Measurements from ENCODE around the gene MOSMO.
"Not testable (repeated sequence)": the region's sequence is repeated elsewhere in the genome, so short reads cannot be mapped to it uniquely, and the experiment has no call there.

The MOSMO gene

DNA sequence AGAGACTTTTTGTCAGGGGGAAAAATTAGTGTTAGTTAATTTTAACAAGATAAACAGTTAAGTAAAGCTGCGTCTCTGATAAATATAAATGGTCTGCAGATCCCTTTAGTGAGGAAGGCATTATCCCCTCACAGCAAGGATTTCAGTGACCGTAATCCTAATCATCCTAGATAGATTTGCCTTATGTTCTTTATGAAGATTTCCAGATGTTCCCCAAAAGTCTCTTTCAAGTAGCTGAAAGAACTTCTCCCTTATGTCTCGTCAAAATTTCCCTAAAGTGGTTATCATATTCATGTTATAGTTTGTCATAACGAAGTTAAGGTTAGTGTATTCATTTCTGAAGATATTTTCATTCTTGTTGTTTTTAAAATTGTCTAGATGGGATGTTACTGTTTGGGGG lies 5.6 kb downstream of the MOSMO start:
- no peak for DNase-seq (ENCODE audit: low read depth, low spot score)
- ChIA-PET POLR2A (interaction anchor here (0.6 kb wide), 1 partner anchor 69 kb away, joined by 3 read pairs; no protein-coding TSS in a partner anchor), CTCF (interaction anchor here (1.5 to 4.6 kb wide), 3 partner anchors 12 to 65 kb away, joined by 3 to 31 read pairs (median 25); partner anchors contain the start of gene PDZD9)
- H3K4me3 ChIP-seq (ENCODE audit: low read depth, low read length): no peak overlapping the region
- TF ChIP-seq, protein P1, sequence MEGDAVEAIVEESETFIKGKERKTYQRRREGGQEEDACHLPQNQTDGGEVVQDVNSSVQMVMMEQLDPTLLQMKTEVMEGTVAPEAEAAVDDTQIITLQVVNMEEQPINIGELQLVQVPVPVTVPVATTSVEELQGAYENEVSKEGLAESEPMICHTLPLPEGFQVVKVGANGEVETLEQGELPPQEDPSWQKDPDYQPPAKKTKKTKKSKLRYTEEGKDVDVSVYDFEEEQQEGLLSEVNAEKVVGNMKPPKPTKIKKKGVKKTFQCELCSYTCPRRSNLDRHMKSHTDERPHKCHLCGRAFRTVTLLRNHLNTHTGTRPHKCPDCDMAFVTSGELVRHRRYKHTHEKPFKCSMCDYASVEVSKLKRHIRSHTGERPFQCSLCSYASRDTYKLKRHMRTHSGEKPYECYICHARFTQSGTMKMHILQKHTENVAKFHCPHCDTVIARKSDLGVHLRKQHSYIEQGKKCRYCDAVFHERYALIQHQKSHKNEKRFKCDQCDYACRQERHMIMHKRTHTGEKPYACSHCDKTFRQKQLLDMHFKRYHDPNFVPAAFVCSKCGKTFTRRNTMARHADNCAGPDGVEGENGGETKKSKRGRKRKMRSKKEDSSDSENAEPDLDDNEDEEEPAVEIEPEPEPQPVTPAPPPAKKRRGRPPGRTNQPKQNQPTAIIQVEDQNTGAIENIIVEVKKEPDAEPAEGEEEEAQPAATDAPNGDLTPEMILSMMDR (IDR thresholded peaks at IDR 0.05; ENCODE audit: insufficient read depth, low read length, missing control alignments): no peak

DNA sequence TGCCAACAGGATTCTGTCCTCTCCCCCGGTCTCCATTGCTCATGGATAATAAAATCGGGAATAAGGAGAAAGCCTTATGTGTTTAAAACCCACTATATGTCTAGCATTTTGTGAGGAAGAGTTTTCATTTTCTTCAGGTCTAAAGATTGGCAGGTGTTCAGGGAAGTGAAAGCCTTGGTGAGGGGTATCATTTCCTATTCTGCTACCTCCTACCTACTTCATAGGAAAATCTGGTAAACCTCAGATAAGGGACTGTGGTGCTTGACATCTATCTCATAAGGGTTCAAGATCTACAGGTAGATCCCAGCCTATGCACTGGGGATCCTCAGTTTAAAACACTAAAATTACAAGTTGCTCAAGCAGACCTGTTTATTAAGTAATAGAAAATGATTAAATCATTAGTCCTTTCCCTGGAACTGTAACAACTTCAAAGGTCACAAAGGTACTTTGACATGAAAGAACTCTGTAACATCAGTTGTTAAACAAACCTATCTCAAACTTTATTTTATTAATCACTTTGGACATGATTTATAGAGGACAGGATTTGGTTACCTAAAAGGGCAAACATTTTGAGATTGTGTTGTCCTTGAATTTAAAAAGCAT lies 6.5 kb downstream of the MOSMO start:
- no peak for DNase-seq (ENCODE audit: low read depth, low spot score)
- TF ChIP-seq, protein P1 (IDR thresholded peaks at IDR 0.05; ENCODE audit: insufficient read depth, low read length, missing control alignments): no peak
- H3K4me3 ChIP-seq (ENCODE audit: low read depth, low read length): no peak overlapping the region
- POLR2A ChIA-PET: no interaction called here
- CTCF ChIA-PET: interaction anchor here (1.4 to 4.6 kb wide), 3 partner anchors 12 to 64 kb away, joined by 4 to 31 read pairs (median 25); partner anchors contain the start of gene PDZD9

DNA sequence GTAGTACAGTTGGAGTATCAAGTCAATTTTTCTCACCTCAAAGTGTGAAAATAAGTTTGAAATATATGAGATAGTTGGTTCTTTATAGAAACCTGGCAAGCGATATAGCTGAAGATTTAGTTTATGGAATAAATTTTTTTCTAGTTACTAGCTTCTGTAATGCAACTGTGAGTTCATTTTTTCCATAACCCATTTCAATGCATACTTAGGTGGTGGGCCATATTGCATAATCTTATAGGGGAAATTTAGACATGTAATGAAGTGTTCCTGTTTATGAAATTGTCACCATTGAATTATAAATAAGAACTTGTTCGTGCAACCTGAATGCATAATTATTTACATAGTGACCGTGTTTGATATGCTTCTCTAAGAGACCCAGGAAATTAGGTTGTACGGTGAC lies 9.0 kb downstream of the MOSMO start:
- H3K4me3 ChIP-seq (ENCODE audit: low read depth, low read length): no peak overlapping the region
- ChIA-PET CTCF (interaction anchor here (1.1 to 4.6 kb wide), 4 partner anchors 10 to 61 kb away, joined by 3 to 31 read pairs (median 14); partner anchors contain the start of gene PDZD9), POLR2A (no interaction called here)
- TF ChIP-seq, protein P1 (IDR thresholded peaks at IDR 0.05; ENCODE audit: insufficient read depth, low read length, missing control alignments): no peak
- DNase-seq (ENCODE audit: low read depth, low spot score): no peak

DNA sequence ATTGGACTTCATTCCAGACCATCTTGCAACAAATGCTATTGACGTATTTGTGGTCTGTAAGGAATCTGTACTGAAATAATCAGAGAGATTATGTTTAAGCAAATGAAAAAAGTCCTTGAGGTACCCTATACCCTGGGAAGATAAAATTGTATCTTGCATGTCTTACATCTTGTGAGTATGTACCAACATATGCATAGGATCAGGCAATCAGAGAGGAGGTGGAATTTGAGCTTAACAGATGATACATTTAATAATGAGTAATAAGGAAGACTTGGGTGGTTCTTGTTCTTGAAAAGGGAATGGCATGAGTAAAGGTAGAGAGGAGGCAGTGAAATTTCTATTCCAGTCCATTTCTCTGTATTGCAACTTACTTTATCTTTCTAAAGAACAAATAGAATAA lies 10.6 kb downstream of the MOSMO start:
- ChIA-PET CTCF (no interaction called here), POLR2A (no interaction called here)
- no peak for DNase-seq (ENCODE audit: low read depth, low spot score)
- H3K4me3 ChIP-seq (ENCODE audit: low read depth, low read length): no peak overlapping the region
- TF ChIP-seq, protein P1 (IDR thresholded peaks at IDR 0.05; ENCODE audit: insufficient read depth, low read length, missing control alignments): no peak

DNA sequence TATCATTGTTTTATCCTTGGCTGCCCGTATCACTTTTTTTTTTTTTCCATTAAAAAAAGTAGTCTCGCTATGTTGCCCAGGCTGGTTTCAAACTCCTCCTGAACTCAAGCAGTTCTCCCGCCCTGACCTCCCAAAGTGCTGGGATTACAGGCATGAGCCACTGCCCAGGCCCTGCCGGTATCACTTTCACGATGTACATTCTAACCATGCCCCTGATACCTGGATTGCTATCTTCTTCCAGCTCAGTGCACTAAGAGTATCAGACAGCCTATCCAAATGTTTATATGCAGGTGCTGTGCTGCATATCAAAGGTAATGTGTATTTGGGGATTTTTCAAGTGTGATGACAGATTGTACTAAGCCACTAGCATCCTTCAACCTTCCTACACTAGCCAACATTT lies 14.2 kb downstream of the MOSMO start:
- ChIA-PET POLR2A (no interaction called here), CTCF (no interaction called here)
- no peak overlapping the region for H3K4me3 ChIP-seq (ENCODE audit: low read depth, low read length)
- TF ChIP-seq, protein P1 (IDR thresholded peaks at IDR 0.05; ENCODE audit: insufficient read depth, low read length, missing control alignments): no peak
- no peak for DNase-seq (ENCODE audit: low read depth, low spot score)

DNA sequence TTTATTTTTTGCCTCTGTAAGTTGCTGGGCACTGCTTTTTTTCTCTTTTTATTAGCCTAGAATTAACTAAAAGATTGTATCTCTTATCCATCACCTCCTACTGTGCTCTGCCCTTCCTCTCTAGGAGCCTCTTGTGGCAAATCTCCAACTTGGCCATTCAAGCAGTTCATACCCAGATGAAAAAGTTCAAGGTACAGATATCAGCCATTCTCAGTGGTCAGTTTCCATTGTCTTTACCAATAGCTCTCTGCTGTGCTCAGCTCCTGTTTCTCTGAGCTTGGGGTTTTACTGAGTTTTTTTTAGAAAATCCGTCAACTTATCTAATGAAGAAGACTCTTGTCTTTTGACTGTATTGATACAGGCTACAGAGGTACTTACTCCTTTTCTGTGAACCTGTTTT lies 15.6 kb downstream of the MOSMO start:
- ChIA-PET POLR2A (no interaction called here), CTCF (interaction anchor here (1.4 kb wide), 1 partner anchor 54 kb away, joined by 4 read pairs; no protein-coding TSS in a partner anchor)

DNA sequence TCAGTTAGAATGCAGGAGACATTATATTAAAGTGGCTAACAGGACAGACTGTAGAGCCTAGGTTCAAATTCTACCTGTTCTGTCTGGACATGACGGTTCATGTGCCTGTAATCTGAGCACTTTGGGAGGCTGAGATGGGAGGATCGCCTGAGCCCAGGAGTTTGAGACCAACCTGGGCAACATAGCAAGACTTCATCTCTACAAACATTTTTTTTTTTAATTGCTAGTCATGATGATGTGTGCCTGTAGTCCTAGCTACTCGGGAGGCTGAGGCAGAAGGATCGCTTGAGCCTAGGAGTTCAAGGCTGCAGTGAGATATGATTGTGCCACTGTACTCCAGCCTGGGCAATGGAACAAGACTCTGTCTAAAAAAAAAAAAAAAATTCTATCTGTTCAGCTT lies 16.9 kb downstream of the MOSMO start:
- H3K4me3 ChIP-seq (ENCODE audit: low read depth, low read length); DNase-seq (ENCODE audit: low read depth, low spot score); POLR2A ChIA-PET: not testable (repeated sequence)
- CTCF ChIA-PET: interaction anchor here (1.0 to 1.4 kb wide), 3 partner anchors 53 to 166 kb away, joined by 3 to 6 read pairs (median 3); no protein-coding TSS in a partner anchor

More for the DNA sequence above, 15.6 kb downstream of the MOSMO start:
- no peak for DNase-seq (ENCODE audit: low read depth, low spot score)
- no peak overlapping the region for H3K4me3 ChIP-seq (ENCODE audit: low read depth, low read length)
- TF ChIP-seq, protein P1 (IDR thresholded peaks at IDR 0.05; ENCODE audit: insufficient read depth, low read length, missing control alignments): no peak
